Chondrocyte (in vitro differentiated cells): ENCODE results near the gene CREB5. TPM values are rescaled to one million over a fixed set of nuclear protein-coding genes. Genes with fewer than 3 reads are reported as not detected.

Experiments used
- DNase-seq: peaks from one replicate; pipeline ENCODE4 v3.0.0; 2021; ENCODE audit warnings: mixed read lengths, low spot score
- H3K27ac Mint-ChIP-seq: one replicate; pipeline ENCODE4 v1.8.0; 2021; ENCODE audit warnings: mild to moderate bottlenecking, moderate library complexity, mixed read lengths; ENCODE audit not compliant: unreplicated experiment
- H3K27me3 Mint-ChIP-seq: 2 replicates; pipeline ENCODE4 v1.8.0; 2021; ENCODE audit warnings: low read depth, mixed read lengths
- H3K36me3 Mint-ChIP-seq: 2 replicates; pipeline ENCODE4 v1.8.0; 2021; ENCODE audit warnings: low read depth, mixed read lengths
- H3K4me1 Mint-ChIP-seq: 2 replicates; pipeline ENCODE4 v1.8.0; 2021; ENCODE audit warnings: low read depth, mild to moderate bottlenecking, mixed read lengths
- H3K4me3 Mint-ChIP-seq: one replicate; pipeline ENCODE4 v1.8.0; 2021; ENCODE audit warnings: mild to moderate bottlenecking, moderate library complexity, mixed read lengths; ENCODE audit not compliant: unreplicated experiment
- H3K9me3 Mint-ChIP-seq: 2 replicates; pipeline ENCODE4 v1.8.0; 2021; ENCODE audit warnings: low read depth, mixed read lengths
- total RNA-seq: library from RNA; stranded (reverse); gene quantifications from 3 replicates; pipeline ENCODE4 v1.2.1, GENCODE V29; 2021
- TF ChIP-seq, protein P1 (sequence below): fragments of 200-600 bp; sonication (generic); IDR thresholded peaks from 2 replicates; pipeline ENCODE4 v1.5.0; 2021; ENCODE audit warnings: antibody characterized with exemption, mild to moderate bottlenecking, moderate library complexity

The CREB5 gene
- total RNA-seq, 1 donor from 2014 or later = 8.2 TPM

DNA sequence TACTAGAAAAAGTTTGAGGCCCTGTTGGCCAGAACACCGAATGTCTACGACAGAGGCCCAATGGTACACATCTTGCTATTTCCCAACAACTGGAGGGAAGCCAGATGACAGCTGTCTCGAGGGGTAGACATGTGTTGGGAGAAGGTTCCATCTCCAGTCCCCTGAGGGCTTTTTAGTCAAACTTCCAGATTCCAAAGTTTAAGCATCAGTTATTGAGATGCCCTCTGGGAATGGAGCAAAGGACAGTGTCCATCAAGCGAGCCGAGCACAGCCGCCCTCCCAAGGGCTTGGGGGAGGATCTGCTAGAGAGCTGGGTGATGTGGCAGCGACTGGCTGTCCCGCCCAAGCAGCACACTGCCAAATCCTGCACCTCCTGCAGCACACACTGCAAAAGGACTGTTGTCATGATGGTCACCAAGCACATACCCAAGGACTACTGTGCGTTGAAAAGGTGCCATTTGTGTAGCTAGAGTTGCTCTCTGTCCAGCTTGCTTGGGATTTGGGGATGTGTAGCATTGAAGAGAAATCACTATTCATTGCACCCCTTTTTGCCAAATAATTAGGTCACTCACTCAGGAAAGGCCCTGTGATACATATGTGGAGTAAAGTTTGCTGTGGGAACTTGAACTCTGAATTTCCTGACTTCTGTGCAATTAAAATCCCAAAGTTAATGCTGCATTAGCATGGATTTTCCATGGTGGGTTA is 381.2 kb downstream of the CREB5 start:
- H3K27ac Mint-ChIP-seq = no peak overlapping the region
- no peaks in the 10 kb centered on the region for H3K36me3 Mint-ChIP-seq
- no peaks in the 10 kb centered on the region for H3K4me1 Mint-ChIP-seq
- TF ChIP-seq, protein P1, sequence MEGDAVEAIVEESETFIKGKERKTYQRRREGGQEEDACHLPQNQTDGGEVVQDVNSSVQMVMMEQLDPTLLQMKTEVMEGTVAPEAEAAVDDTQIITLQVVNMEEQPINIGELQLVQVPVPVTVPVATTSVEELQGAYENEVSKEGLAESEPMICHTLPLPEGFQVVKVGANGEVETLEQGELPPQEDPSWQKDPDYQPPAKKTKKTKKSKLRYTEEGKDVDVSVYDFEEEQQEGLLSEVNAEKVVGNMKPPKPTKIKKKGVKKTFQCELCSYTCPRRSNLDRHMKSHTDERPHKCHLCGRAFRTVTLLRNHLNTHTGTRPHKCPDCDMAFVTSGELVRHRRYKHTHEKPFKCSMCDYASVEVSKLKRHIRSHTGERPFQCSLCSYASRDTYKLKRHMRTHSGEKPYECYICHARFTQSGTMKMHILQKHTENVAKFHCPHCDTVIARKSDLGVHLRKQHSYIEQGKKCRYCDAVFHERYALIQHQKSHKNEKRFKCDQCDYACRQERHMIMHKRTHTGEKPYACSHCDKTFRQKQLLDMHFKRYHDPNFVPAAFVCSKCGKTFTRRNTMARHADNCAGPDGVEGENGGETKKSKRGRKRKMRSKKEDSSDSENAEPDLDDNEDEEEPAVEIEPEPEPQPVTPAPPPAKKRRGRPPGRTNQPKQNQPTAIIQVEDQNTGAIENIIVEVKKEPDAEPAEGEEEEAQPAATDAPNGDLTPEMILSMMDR = no peak
- no peak for DNase-seq
- H3K9me3 Mint-ChIP-seq = no peaks in the 10 kb centered on the region
- H3K4me3 Mint-ChIP-seq = no peak overlapping the region
- no peaks in the 10 kb centered on the region for H3K27me3 Mint-ChIP-seq

DNA sequence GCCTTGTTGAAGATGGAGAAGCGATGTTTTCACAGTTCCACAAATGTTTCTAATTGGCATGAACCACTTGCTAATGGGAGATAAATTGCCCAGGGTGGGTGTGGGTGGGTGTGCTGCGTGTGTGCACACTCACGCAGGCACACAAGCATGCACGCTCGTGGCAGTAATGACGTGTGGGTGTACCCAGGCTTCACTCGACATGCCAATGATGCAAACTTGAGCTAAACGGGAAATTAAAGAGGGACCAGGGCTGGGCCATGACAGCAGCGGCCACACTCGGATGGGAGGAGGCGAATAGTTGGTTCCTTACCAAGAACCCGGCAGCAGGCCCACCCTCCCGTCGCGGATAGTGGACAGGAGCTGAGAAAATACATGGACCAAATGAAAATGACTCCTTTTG is 386.0 kb downstream of the CREB5 start:
- no peak overlapping the region for H3K27ac Mint-ChIP-seq
- H3K36me3 Mint-ChIP-seq = no peaks in the 10 kb centered on the region
- no peaks in the 10 kb centered on the region for H3K9me3 Mint-ChIP-seq
- no peak for DNase-seq
- no peaks in the 10 kb centered on the region for H3K4me1 Mint-ChIP-seq
- H3K27me3 Mint-ChIP-seq = no peaks in the 10 kb centered on the region
- H3K4me3 Mint-ChIP-seq = no peak overlapping the region
- TF ChIP-seq, protein P1 = no peak

DNA sequence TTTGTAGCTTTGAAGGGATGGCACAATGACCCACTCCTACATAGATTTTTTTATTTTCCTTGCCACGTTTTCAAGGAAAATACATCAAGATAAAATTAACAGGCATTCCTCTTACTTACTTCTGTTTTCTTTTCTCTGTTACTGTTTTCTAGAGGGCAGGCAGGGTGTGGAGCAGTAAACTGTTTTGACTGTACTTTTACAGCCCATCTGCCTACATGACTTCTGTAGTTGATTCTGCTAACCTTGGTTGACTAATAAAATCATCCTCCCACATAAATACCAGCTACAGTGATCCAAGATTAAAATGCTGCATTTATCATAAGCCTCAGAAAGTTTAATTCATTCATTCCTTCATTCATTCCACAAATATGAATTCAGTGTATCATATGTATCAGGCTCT is 387.3 kb downstream of the CREB5 start:
- H3K27ac Mint-ChIP-seq = no peak overlapping the region
- DNase-seq = no peak
- H3K4me1 Mint-ChIP-seq = no peaks in the 10 kb centered on the region
- H3K4me3 Mint-ChIP-seq = no peak overlapping the region
- TF ChIP-seq, protein P1 = no peak
- peaks cover 5% of the 10 kb centered on the region for H3K36me3 Mint-ChIP-seq
- H3K27me3 Mint-ChIP-seq = no peaks in the 10 kb centered on the region
- no peaks in the 10 kb centered on the region for H3K9me3 Mint-ChIP-seq

DNA sequence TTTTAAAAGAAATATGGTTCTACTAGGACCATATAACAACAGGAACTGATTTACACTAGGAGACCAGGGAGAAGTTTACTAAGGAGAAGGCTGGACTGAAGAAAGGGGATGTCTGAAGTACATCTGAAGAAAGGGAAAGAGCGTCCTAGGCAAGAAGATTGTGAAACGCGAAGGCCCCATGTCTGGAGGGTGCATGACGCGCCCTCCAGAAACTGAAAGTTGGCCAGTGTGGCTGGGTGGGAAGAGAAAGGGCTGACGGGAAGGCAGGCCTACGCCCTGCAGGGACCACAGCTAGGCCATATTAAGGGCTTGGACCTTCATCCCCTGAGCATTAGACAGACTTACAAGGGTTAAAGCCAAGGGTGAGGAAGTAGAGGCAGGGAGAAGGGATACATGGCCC is 387.8 kb downstream of the CREB5 start:
- no peak for DNase-seq
- Mint-ChIP-seq H3K27ac (no peak overlapping the region), H3K4me1 (peaks cover 4% of the 10 kb centered on the region), H3K4me3 (no peak overlapping the region), H3K36me3 (peaks cover 5% of the 10 kb centered on the region), H3K27me3 (no peaks in the 10 kb centered on the region), H3K9me3 (no peaks in the 10 kb centered on the region)
- TF ChIP-seq, protein P1 = no peak

DNA sequence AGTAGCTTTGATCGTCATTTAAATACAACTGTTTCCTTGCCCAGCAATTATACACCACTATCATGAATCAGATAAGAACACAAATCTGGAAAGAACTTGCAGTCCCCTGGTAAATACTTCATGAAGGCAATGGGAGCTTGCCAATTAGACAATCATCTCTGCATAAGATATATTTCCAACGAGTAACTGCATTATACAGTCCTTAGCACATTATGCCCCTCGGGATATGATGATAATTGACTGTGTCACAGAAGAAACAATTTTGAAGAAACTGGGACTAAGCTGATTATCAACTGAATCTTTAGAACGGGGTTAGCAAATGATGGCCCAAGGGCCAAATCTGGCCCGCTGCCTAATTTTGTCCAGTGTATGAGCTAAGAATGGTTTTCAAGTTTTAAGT is 390.1 kb downstream of the CREB5 start:
- peaks cover 5% of the 10 kb centered on the region for H3K36me3 Mint-ChIP-seq
- DNase-seq = no peak

More for the DNA sequence above, 390.1 kb downstream of the CREB5 start:
- Mint-ChIP-seq H3K27ac (no peak overlapping the region), H3K4me3 (no peak overlapping the region), H3K9me3 (no peaks in the 10 kb centered on the region), H3K27me3 (no peaks in the 10 kb centered on the region), H3K4me1 (peaks cover 4% of the 10 kb centered on the region)
- TF ChIP-seq, protein P1 = no peak
